ENCODE results near the gene MTURN.
A peak's percentile ranks its signal among the peaks of the same experiment; 100 is the strongest.

The MTURN gene

GRCh38 chr7:30196408-30196807, 61.6 kb downstream of the MTURN start:
- Histone ChIP-seq H3K9me3 (ENCODE audit: control insufficient read depth, low read length) (peaks cover 21% of the 10 kb centered on the region), H3K4me1 (ENCODE audit: control insufficient read depth, insufficient read depth, low read length) (no peaks in the 10 kb centered on the region), H3K9ac (ENCODE audit: low read length) (no peak overlapping the region), H3K27me3 (replicated peaks; ENCODE audit: control insufficient read depth, insufficient read depth, low read length) (no peaks in the 10 kb centered on the region), H3K4me3 (ENCODE audit: low read length) (no peak overlapping the region), H3K36me3 (ENCODE audit: control insufficient read depth, insufficient read depth, low read length, severe bottlenecking) (peaks cover 16% of the 10 kb centered on the region)
- DNase-seq (ENCODE audit: low read depth) = no peak

GRCh38 chr7:30197438-30197837, 62.7 kb downstream of the MTURN start:
- peaks cover 13% of the 10 kb centered on the region for H3K36me3 ChIP-seq (ENCODE audit: control insufficient read depth, insufficient read depth, low read length, severe bottlenecking)
- DNase-seq (ENCODE audit: low read depth) = no peak
- no peak overlapping the region for H3K9ac ChIP-seq (ENCODE audit: low read length)
- no peaks in the 10 kb centered on the region for H3K27me3 ChIP-seq (replicated peaks; ENCODE audit: control insufficient read depth, insufficient read depth, low read length)
- H3K9me3 ChIP-seq (ENCODE audit: control insufficient read depth, low read length) = peaks cover 21% of the 10 kb centered on the region
- no peaks in the 10 kb centered on the region for H3K4me1 ChIP-seq (ENCODE audit: control insufficient read depth, insufficient read depth, low read length)
- no peak overlapping the region for H3K4me3 ChIP-seq (ENCODE audit: low read length)

- no peak for DNase-seq (ENCODE audit: low read depth)
- Histone ChIP-seq H3K4me3 (ENCODE audit: low read length) (no peak overlapping the region), H3K4me1 (ENCODE audit: control insufficient read depth, insufficient read depth, low read length) (no peaks in the 10 kb centered on the region), H3K36me3 (ENCODE audit: control insufficient read depth, insufficient read depth, low read length, severe bottlenecking) (peaks cover 13% of the 10 kb centered on the region), H3K27me3 (replicated peaks; ENCODE audit: control insufficient read depth, insufficient read depth, low read length) (no peaks in the 10 kb centered on the region), H3K9ac (ENCODE audit: low read length) (no peak overlapping the region), H3K9me3 (ENCODE audit: control insufficient read depth, low read length) (peaks cover 21% of the 10 kb centered on the region)
Observed at GRCh38 chr7:30199271-30199670, 64.5 kb downstream of the MTURN start.

GRCh38 chr7:30200591-30200990, 65.8 kb downstream of the MTURN start:
- no peak for DNase-seq (ENCODE audit: low read depth)
- Histone ChIP-seq H3K36me3 (ENCODE audit: control insufficient read depth, insufficient read depth, low read length, severe bottlenecking) (peaks cover 9% of the 10 kb centered on the region), H3K4me3 (ENCODE audit: low read length) (no peak overlapping the region), H3K27me3 (replicated peaks; ENCODE audit: control insufficient read depth, insufficient read depth, low read length) (no peaks in the 10 kb centered on the region), H3K9ac (ENCODE audit: low read length) (no peak overlapping the region), H3K4me1 (ENCODE audit: control insufficient read depth, insufficient read depth, low read length) (no peaks in the 10 kb centered on the region), H3K9me3 (ENCODE audit: control insufficient read depth, low read length) (peaks cover 16% of the 10 kb centered on the region)

GRCh38 chr7:30201161-30201666, 66.4 kb downstream of the MTURN start:
- DNase-seq (ENCODE audit: low read depth) = no peak
- Histone ChIP-seq H3K9me3 (ENCODE audit: control insufficient read depth, low read length) (peaks cover 10% of the 10 kb centered on the region), H3K4me3 (ENCODE audit: low read length) (no peak overlapping the region), H3K36me3 (ENCODE audit: control insufficient read depth, insufficient read depth, low read length, severe bottlenecking) (peaks cover 3% of the 10 kb centered on the region), H3K27me3 (replicated peaks; ENCODE audit: control insufficient read depth, insufficient read depth, low read length) (no peaks in the 10 kb centered on the region), H3K9ac (ENCODE audit: low read length) (no peak overlapping the region), H3K4me1 (ENCODE audit: control insufficient read depth, insufficient read depth, low read length) (no peaks in the 10 kb centered on the region)

GRCh38 chr7:30201921-30202320, 67.1 kb downstream of the MTURN start:
- Histone ChIP-seq H3K9ac (ENCODE audit: low read length) (no peak overlapping the region), H3K27me3 (replicated peaks; ENCODE audit: control insufficient read depth, insufficient read depth, low read length) (no peaks in the 10 kb centered on the region), H3K4me1 (ENCODE audit: control insufficient read depth, insufficient read depth, low read length) (no peaks in the 10 kb centered on the region), H3K9me3 (ENCODE audit: control insufficient read depth, low read length) (peaks cover 3% of the 10 kb centered on the region), H3K4me3 (ENCODE audit: low read length) (no peak overlapping the region), H3K36me3 (ENCODE audit: control insufficient read depth, insufficient read depth, low read length, severe bottlenecking) (no peaks in the 10 kb centered on the region)
- no peak for DNase-seq (ENCODE audit: low read depth)

- no peak overlapping the region for H3K4me3 ChIP-seq (ENCODE audit: low read length)
- H3K9me3 ChIP-seq (ENCODE audit: control insufficient read depth, low read length) = no peaks in the 10 kb centered on the region
- H3K9ac ChIP-seq (ENCODE audit: low read length) = no peak overlapping the region
- DNase-seq (ENCODE audit: low read depth) = no peak
- H3K36me3 ChIP-seq (ENCODE audit: control insufficient read depth, insufficient read depth, low read length, severe bottlenecking) = no peaks in the 10 kb centered on the region
- no peaks in the 10 kb centered on the region for H3K27me3 ChIP-seq (replicated peaks; ENCODE audit: control insufficient read depth, insufficient read depth, low read length)
- H3K4me1 ChIP-seq (ENCODE audit: control insufficient read depth, insufficient read depth, low read length) = no peaks in the 10 kb centered on the region
Observed at GRCh38 chr7:30202671-30203070, 67.9 kb downstream of the MTURN start.

GRCh38 chr7:30206491-30206890, 71.7 kb downstream of the MTURN start:
- H3K4me3 ChIP-seq (ENCODE audit: low read length) = no peak overlapping the region
- H3K27me3 ChIP-seq (replicated peaks; ENCODE audit: control insufficient read depth, insufficient read depth, low read length) = no peaks in the 10 kb centered on the region
- no peak overlapping the region for H3K9ac ChIP-seq (ENCODE audit: low read length)
- no peaks in the 10 kb centered on the region for H3K4me1 ChIP-seq (ENCODE audit: control insufficient read depth, insufficient read depth, low read length)
- no peaks in the 10 kb centered on the region for H3K9me3 ChIP-seq (ENCODE audit: control insufficient read depth, low read length)
- peak; percentile 20 for DNase-seq (ENCODE audit: low read depth)
- no peaks in the 10 kb centered on the region for H3K36me3 ChIP-seq (ENCODE audit: control insufficient read depth, insufficient read depth, low read length, severe bottlenecking)

- no peaks in the 10 kb centered on the region for H3K27me3 ChIP-seq (replicated peaks; ENCODE audit: control insufficient read depth, insufficient read depth, low read length)
- DNase-seq (ENCODE audit: low read depth) = no peak
- no peak overlapping the region for H3K4me3 ChIP-seq (ENCODE audit: low read length)
- H3K9ac ChIP-seq (ENCODE audit: low read length) = no peak overlapping the region
- H3K4me1 ChIP-seq (ENCODE audit: control insufficient read depth, insufficient read depth, low read length) = no peaks in the 10 kb centered on the region
- no peaks in the 10 kb centered on the region for H3K9me3 ChIP-seq (ENCODE audit: control insufficient read depth, low read length)
- no peaks in the 10 kb centered on the region for H3K36me3 ChIP-seq (ENCODE audit: control insufficient read depth, insufficient read depth, low read length, severe bottlenecking)
Observed at GRCh38 chr7:30206942-30207341, 72.2 kb downstream of the MTURN start.

- no peak for DNase-seq (ENCODE audit: low read depth)
- Histone ChIP-seq H3K4me1 (ENCODE audit: control insufficient read depth, insufficient read depth, low read length) (no peaks in the 10 kb centered on the region), H3K4me3 (ENCODE audit: low read length) (no peak overlapping the region), H3K27me3 (replicated peaks; ENCODE audit: control insufficient read depth, insufficient read depth, low read length) (no peaks in the 10 kb centered on the region), H3K36me3 (ENCODE audit: control insufficient read depth, insufficient read depth, low read length, severe bottlenecking) (no peaks in the 10 kb centered on the region), H3K9me3 (ENCODE audit: control insufficient read depth, low read length) (no peaks in the 10 kb centered on the region), H3K9ac (ENCODE audit: low read length) (no peak overlapping the region)
Observed at GRCh38 chr7:30207376-30207775, 72.6 kb downstream of the MTURN start.

- no peaks in the 10 kb centered on the region for H3K9me3 ChIP-seq (ENCODE audit: control insufficient read depth, low read length)
- H3K4me1 ChIP-seq (ENCODE audit: control insufficient read depth, insufficient read depth, low read length) = no peaks in the 10 kb centered on the region
- no peaks in the 10 kb centered on the region for H3K27me3 ChIP-seq (replicated peaks; ENCODE audit: control insufficient read depth, insufficient read depth, low read length)
- no peaks in the 10 kb centered on the region for H3K36me3 ChIP-seq (ENCODE audit: control insufficient read depth, insufficient read depth, low read length, severe bottlenecking)
- no peak overlapping the region for H3K4me3 ChIP-seq (ENCODE audit: low read length)
- H3K9ac ChIP-seq (ENCODE audit: low read length) = no peak overlapping the region
- DNase-seq (ENCODE audit: low read depth) = no peak
Observed at GRCh38 chr7:30209951-30210350, 75.2 kb downstream of the MTURN start.
